ENCODE measurements around the gene TUFT1.

The TUFT1 gene

DNA sequence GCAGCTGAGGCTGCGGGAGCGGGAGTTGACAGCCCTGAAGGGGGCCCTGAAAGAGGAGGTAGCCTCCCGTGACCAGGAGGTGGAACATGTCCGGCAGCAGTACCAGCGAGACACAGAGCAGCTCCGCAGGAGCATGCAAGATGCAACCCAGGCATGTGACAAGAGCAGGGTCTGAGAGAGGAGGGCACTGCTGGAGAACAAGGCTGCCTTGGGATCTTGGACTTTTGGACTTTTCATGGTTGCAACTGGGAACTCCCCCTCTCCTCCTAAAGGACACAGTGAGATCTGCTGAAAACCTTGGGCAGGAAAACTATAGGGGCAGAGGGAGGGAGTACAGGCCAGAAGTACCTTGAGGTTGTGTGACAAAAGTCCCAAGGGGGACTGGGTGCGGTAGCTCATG, 15.4 kb upstream of the TUFT1 start:
- TF ChIP-seq, protein P1, sequence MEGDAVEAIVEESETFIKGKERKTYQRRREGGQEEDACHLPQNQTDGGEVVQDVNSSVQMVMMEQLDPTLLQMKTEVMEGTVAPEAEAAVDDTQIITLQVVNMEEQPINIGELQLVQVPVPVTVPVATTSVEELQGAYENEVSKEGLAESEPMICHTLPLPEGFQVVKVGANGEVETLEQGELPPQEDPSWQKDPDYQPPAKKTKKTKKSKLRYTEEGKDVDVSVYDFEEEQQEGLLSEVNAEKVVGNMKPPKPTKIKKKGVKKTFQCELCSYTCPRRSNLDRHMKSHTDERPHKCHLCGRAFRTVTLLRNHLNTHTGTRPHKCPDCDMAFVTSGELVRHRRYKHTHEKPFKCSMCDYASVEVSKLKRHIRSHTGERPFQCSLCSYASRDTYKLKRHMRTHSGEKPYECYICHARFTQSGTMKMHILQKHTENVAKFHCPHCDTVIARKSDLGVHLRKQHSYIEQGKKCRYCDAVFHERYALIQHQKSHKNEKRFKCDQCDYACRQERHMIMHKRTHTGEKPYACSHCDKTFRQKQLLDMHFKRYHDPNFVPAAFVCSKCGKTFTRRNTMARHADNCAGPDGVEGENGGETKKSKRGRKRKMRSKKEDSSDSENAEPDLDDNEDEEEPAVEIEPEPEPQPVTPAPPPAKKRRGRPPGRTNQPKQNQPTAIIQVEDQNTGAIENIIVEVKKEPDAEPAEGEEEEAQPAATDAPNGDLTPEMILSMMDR (IDR thresholded peaks at IDR 0.05; ENCODE audit: insufficient read depth, low read depth, low read length, missing control alignments): no peak

DNA sequence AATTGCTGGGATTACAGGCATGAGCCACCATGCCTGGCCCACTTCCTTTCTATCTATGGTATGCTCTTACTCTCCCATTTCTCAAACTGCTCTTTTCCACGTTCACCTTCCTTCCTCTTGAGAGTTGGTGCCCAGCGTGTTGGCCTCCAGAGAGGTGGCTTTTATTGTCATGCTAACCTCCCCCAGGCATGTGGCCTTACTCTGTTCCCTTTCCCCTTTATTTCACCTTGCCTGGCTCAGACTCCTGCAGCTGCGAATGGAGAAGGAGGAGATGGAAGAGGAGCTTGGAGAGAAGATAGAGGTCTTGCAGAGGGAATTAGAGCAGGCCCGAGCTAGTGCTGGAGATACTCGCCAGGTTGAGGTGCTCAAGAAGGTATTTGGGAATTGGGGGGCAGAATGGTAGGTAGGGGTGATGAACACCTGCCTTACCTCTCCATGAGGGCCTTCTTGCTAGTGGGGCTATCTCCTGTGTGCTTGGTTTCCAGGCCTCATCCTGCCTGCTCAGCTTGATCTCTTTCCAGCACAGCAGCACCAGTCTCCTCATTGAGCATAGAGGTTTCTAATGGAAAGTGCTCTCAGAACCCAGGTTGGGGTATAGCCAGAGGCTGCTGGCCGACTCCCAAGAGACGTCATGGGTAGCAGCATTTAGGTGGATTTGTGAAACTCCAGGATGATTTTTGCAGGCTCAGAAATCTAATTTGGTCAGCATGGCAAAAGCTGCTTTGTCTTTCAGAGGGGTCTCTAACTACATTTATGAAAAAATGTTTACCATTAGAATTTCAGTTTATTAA, 13.2 kb upstream of the TUFT1 start:
- DNase-seq (ENCODE audit: low read depth): no peak
- TF ChIP-seq, protein P1 (IDR thresholded peaks at IDR 0.05; ENCODE audit: insufficient read depth, low read depth, low read length, missing control alignments): no peak
- H3K4me3 ChIP-seq (ENCODE audit: low read depth, low read length): no peak overlapping the region

More for the DNA sequence above, 15.4 kb upstream of the TUFT1 start:
- DNase-seq (ENCODE audit: low read depth): no peak
- no peak overlapping the region for H3K4me3 ChIP-seq (ENCODE audit: low read depth, low read length)

DNA sequence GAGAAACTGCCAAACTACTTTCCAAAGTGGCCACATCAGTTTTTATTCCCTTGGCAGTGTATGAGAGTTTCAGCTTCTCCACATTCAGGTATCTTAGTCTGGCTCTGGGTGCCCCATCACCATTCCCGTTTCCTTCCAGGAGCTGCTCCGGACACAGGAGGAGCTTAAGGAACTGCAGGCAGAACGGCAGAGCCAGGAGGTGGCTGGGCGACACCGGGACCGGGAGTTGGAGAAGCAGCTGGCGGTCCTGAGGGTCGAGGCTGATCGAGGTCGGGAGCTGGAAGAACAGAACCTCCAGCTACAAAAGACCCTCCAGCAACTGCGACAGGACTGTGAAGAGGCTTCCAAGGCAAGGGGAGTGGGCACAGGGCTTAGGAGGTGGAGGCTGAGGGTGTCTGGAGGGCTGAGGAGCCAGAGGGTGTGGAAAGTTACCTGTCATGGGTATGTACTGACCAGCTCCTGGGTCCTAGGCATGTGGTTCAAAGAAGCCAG, 10.9 kb upstream of the TUFT1 start:
- TF ChIP-seq, protein P1 (IDR thresholded peaks at IDR 0.05; ENCODE audit: insufficient read depth, low read depth, low read length, missing control alignments): no peak
- no peak for DNase-seq (ENCODE audit: low read depth)

DNA sequence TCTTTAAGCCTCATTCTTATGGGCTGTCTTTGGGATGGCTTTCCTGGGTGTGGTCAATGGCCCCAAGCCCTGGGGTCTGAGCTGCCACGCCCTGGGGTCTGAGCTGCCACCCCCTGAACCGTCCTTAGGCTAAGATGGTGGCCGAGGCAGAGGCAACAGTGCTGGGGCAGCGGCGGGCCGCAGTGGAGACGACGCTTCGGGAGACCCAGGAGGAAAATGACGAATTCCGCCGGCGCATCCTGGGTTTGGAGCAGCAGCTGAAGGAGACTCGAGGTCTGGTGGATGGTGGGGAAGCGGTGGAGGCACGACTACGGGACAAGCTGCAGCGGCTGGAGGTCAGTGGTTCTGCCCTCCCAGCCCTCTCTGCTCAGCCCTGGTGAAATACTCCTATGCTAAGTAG, 10.3 kb upstream of the TUFT1 start:
- no peak overlapping the region for H3K4me3 ChIP-seq (ENCODE audit: low read depth, low read length)
- TF ChIP-seq, protein P1 (IDR thresholded peaks at IDR 0.05; ENCODE audit: insufficient read depth, low read depth, low read length, missing control alignments): no peak
- DNase-seq (ENCODE audit: low read depth): no peak

More for the DNA sequence above, 10.9 kb upstream of the TUFT1 start:
- H3K4me3 ChIP-seq (ENCODE audit: low read depth, low read length): no peak overlapping the region

DNA sequence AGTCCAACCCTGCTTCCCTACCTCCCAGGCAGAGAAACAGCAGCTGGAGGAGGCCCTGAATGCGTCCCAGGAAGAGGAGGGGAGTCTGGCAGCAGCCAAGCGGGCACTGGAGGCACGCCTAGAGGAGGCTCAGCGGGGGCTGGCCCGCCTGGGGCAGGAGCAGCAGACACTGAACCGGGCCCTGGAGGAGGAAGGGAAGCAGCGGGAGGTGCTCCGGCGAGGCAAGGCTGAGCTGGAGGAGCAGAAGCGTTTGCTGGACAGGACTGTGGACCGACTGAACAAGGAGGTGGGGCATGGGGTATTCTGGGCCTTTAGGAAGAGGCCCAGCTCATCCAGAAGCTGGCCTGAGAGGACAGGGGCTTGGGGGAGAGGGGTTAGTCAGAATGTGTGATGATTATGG, 9.6 kb upstream of the TUFT1 start:
- DNase-seq (ENCODE audit: low read depth): no peak
- TF ChIP-seq, protein P1 (IDR thresholded peaks at IDR 0.05; ENCODE audit: insufficient read depth, low read depth, low read length, missing control alignments): no peak
- H3K4me3 ChIP-seq (ENCODE audit: low read depth, low read length): no peak overlapping the region

DNA sequence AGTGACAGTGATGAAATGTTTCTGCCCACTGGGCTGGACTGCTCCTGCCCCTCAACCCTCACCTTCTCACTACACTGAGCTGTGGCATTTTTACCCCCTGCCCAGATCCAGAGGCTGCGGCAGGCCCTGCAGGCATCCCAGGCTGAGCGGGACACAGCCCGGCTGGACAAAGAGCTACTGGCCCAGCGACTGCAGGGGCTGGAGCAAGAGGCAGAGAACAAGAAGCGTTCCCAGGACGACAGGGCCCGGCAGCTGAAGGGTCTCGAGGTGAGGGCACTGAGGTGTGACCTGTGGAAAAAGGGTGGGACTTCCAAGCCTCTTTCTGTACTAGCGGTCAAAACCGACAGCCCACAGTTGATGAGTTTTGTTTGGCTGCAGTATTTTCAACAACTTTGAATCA, 6.2 kb upstream of the TUFT1 start:
- TF ChIP-seq, protein P1 (IDR thresholded peaks at IDR 0.05; ENCODE audit: insufficient read depth, low read depth, low read length, missing control alignments): no peak
- no peak for DNase-seq (ENCODE audit: low read depth)

More for the DNA sequence above, 6.2 kb upstream of the TUFT1 start:
- no peak overlapping the region for H3K4me3 ChIP-seq (ENCODE audit: low read depth, low read length)

Data from GM12865 (cell line).